HCT116 (cell line): Measurements from ENCODE around the gene TTLL11. TPM values are rescaled to one million over a fixed set of nuclear protein-coding genes. Genes with fewer than 3 reads are reported as not detected.

Experiments used
- ATAC-seq: fragments of 200-7000 bp; cut with Tn5 transposase; 2 replicates; pipeline ENCODE4 v1.9.1; 2020; ENCODE audit warnings: mild to moderate bottlenecking, moderate library complexity
- BruUV-seq: library from RNA; stranded (reverse); fragments of 400-500 nt; replicated peaks from 2 replicates; lab custom pipeline; 2021; lab: Mats Ljungman, UMichigan
- CTCF ChIA-PET: fragments of 300-600 bp; sonication (Branson Sonifier 250); formaldehyde crosslinking; loops from one replicate; lab custom pipeline; 2021; ENCODE audit warnings: antibody characterized with exemption; lab: Charles Lee
- POLR2A ChIA-PET: fragments of 300-600, 350-600 bp; sonication (Branson Sonifier 250); formaldehyde crosslinking; loops from one replicate; lab custom pipeline; 2021; ENCODE audit warnings: antibody characterized with exemption; lab: Charles Lee
- RAD21 ChIA-PET, 2 experiments: fragments of 300-600 bp; sonication (Branson Sonifier 250); formaldehyde crosslinking; loops; one replicate each; lab custom pipeline; 2023; ENCODE audit warnings: low total read pairs in 2 of 2; ENCODE audit not compliant: uncharacterized antibody in 2 of 2, unreplicated experiment in 2 of 2, low non-redundant PET in 1 of 2; lab: Charles Lee
- DNase-seq: peaks from one replicate; pipeline ENCODE4 v3.0.0-alpha.2; 2010; ENCODE audit warnings: low read depth, low spot score
- H2AFZ ChIP-seq: fragments of 200-600 bp; shearing (Covaris generic), sonication (generic); 2 replicates; pipeline ENCODE4 v1.6.1; 2017; ENCODE audit warnings: low read depth, mixed run types, mixed read lengths, antibody characterized with exemption, low read length; ENCODE audit not compliant: poor library complexity, severe bottlenecking
- H3K27ac ChIP-seq: 2 replicates; pipeline ENCODE4 v1.5.1; 2012; ENCODE audit warnings: low read depth, low read length
- H3K27me3 ChIP-seq: fragments of 200-600 bp; sonication (generic); 2 replicates; pipeline ENCODE4 v1.6.1; 2016; ENCODE audit warnings: mixed run types, low read length, mixed read lengths; ENCODE audit not compliant: insufficient read depth
- H3K36me3 ChIP-seq, 2 experiments: fragments of 200-500 bp in 1 of 2; fragments of 200-600 bp in 1 of 2; sonication (Bioruptor generic) in 1 of 2; sonication (generic) in 1 of 2; 2 replicates each; pipeline versions ENCODE4 v1.5.1 to v1.6.1; 2014 to 2016; ENCODE audit warnings: low read length in 2 of 2, inconsistent platforms in 1 of 2, mixed read lengths in 1 of 2, mixed run types in 1 of 2; ENCODE audit not compliant: insufficient read depth in 2 of 2, control insufficient read depth in 1 of 2
- H3K4me1 ChIP-seq, 2 experiments: fragments of 200-600 bp in 1 of 2; sonication (generic) in 1 of 2; 2 replicates each; pipeline versions ENCODE4 v1.5.1 to v1.6.1; 2012 to 2017; ENCODE audit warnings: low read length in 2 of 2, inconsistent platforms in 1 of 2, mild to moderate bottlenecking in 1 of 2, mixed read lengths in 1 of 2, mixed run types in 1 of 2, moderate library complexity in 1 of 2; ENCODE audit not compliant: insufficient read depth in 2 of 2, control insufficient read depth in 1 of 2
- H3K4me2 ChIP-seq: fragments of 200-600 bp; sonication (generic); 2 replicates; pipeline ENCODE4 v1.6.1; 2017; ENCODE audit warnings: mixed run types, low read length, mixed read lengths
- H3K4me3 ChIP-seq, 2 experiments: fragments of 200-600 bp in 1 of 2; sonication (generic) in 1 of 2; replicated peaks in 1 of 2; 2 replicates each; pipeline ENCODE4 v1.5.1; 2011 to 2016; ENCODE audit warnings: low read length in 2 of 2, control low read depth in 1 of 2, low read depth in 1 of 2, mild to moderate bottlenecking in 1 of 2, mixed read lengths in 1 of 2, mixed run types in 1 of 2
- H3K79me2 ChIP-seq: fragments of 200-600 bp; sonication (generic); 2 replicates; pipeline ENCODE4 v1.6.1; 2017; ENCODE audit warnings: mild to moderate bottlenecking, mixed run types, low read length, moderate library complexity, mixed read lengths; ENCODE audit not compliant: insufficient read depth
- H3K9ac ChIP-seq: fragments of 200-600 bp; sonication (generic); 2 replicates; pipeline ENCODE4 v1.6.1; 2016; ENCODE audit warnings: low read length, mixed read lengths
- H3K9me2 ChIP-seq: fragments of 200-600 bp; sonication (generic), shearing (Covaris generic); 2 replicates; pipeline ENCODE4 v1.6.1; 2017; ENCODE audit warnings: mixed run types, mild to moderate bottlenecking, moderate library complexity; ENCODE audit not compliant: insufficient read depth
- H3K9me3 ChIP-seq, 2 experiments: fragments of 200-500 bp in 1 of 2; fragments of 200-600 bp in 1 of 2; sonication (Bioruptor generic) in 1 of 2; sonication (generic) in 1 of 2; 2 replicates each; pipeline ENCODE4 v1.6.1; 2014 to 2017; ENCODE audit warnings: low read length in 2 of 2, mixed read lengths in 2 of 2, inconsistent platforms in 1 of 2, low read depth in 1 of 2, mild to moderate bottlenecking in 1 of 2, mixed run types in 1 of 2, moderate library complexity in 1 of 2; ENCODE audit not compliant: control insufficient read depth in 1 of 2, insufficient read depth in 1 of 2
- H4K20me1 ChIP-seq: fragments of 200-600 bp; sonication (generic), shearing (Covaris generic); 2 replicates; pipeline ENCODE4 v1.6.1; 2017; ENCODE audit warnings: mixed run types, mild to moderate bottlenecking, moderate library complexity; ENCODE audit not compliant: insufficient read depth
- EZH2phosphoT487 ChIP-seq: fragments of 200-600 bp; IDR thresholded peaks from 2 replicates; pipeline ENCODE4 v1.6.1; 2018; ENCODE audit warnings: antibody characterized with exemption, borderline replicate concordance
- FOSL1 ChIP-seq: IDR thresholded peaks from 2 replicates; pipeline ENCODE4 v1.6.1; 2012; ENCODE audit warnings: low read depth
- JUND ChIP-seq: IDR thresholded peaks from 2 replicates; pipeline ENCODE4 v1.6.1; 2012
- MAX ChIP-seq: IDR thresholded peaks from 2 replicates; pipeline ENCODE4 v1.6.1; 2012
- POLR2A ChIP-seq: IDR thresholded peaks from 2 replicates; pipeline ENCODE4 v1.7.0; 2011; ENCODE audit warnings: borderline replicate concordance; ENCODE audit not compliant: insufficient read depth, insufficient read length; ENCODE audit errors: extremely low read depth
- REST ChIP-seq: IDR thresholded peaks from 2 replicates; pipeline ENCODE4 v1.6.1; 2012; ENCODE audit warnings: low read depth
- SIN3A ChIP-seq: IDR thresholded peaks from 2 replicates; pipeline ENCODE4 v1.6.1; 2012; ENCODE audit warnings: low read depth
- TCF7L2 ChIP-seq: IDR thresholded peaks from 2 replicates; pipeline ENCODE4 v1.7.0; 2011; ENCODE audit warnings: borderline replicate concordance, inconsistent platforms; ENCODE audit not compliant: insufficient read depth, insufficient read length; ENCODE audit errors: extremely low read depth
- ZBTB33 ChIP-seq: IDR thresholded peaks from 2 replicates; pipeline ENCODE4 v1.6.1; 2011; ENCODE audit warnings: mild to moderate bottlenecking, low read length, moderate library complexity; ENCODE audit not compliant: insufficient replicate concordance; ENCODE audit errors: extremely low read depth
- ZNF274 ChIP-seq: fragments of 200-500 bp; sonication (Bioruptor generic); IDR thresholded peaks from 2 replicates; pipeline ENCODE4 v1.6.1; 2014; ENCODE audit warnings: mild to moderate bottlenecking, low read depth, low read length, inconsistent platforms
- intact Hi-C: fragments of 100-400 bp; cut with micrococcal nuclease; formaldehyde crosslinking; loops from 2 replicates; pipeline ENCODE4 v1.10.0; 2022
- total RNA-seq: library from RNA; stranded (reverse); gene quantifications from one replicate; pipeline ENCODE4 v1.2.1, GENCODE V29; 2021; ENCODE audit not compliant: unreplicated experiment

TTLL11 gene
- total RNA-seq, 1 experiment from 2014 or later = 2.2 TPM

- no peak overlapping the region for H3K9ac ChIP-seq
- no peak for TF ChIP-seq SIN3A
- no peak for TF ChIP-seq JUND
- no peak for TF ChIP-seq FOSL1
- TF ChIP-seq POLR2A = no peak
- no peak for TF ChIP-seq ZBTB33
- TF ChIP-seq REST = no peak
- TF ChIP-seq ZNF274 = no peak
- no peak for TF ChIP-seq TCF7L2
- no peak for TF ChIP-seq MAX
- TF ChIP-seq EZH2phosphoT487 = no peak
- H3K27me3 ChIP-seq = no peaks in the 10 kb centered on the region
- no peaks in the 10 kb centered on the region for H4K20me1 ChIP-seq
- H3K9me2 ChIP-seq = no peaks in the 10 kb centered on the region
- H3K4me1 ChIP-seq = no peaks in the 10 kb centered on the region
- ChIA-PET RAD21 (no interaction called here), CTCF (no interaction called here), POLR2A (no interaction called here)
- DNase-seq (no peak), ATAC-seq (no peak)
- intact Hi-C loops = no loop called here
- H3K9me3 ChIP-seq = no peaks in the 10 kb centered on the region
- no peaks in the 10 kb centered on the region for H3K79me2 ChIP-seq
- H3K4me3 ChIP-seq = no peak overlapping the region
- no peaks in the 10 kb centered on the region for H3K36me3 ChIP-seq
- no peak overlapping the region for H2AFZ ChIP-seq
- BruUV-seq = no TSS peak
- H3K27ac ChIP-seq = no peak overlapping the region
- no peak overlapping the region for H3K4me2 ChIP-seq
These were observed 253.2 kb downstream of the TTLL11 start for GRCh38 chr9:121839726-121840500.
